HG02678 (cell line): ENCODE measurements around the gene ITSN2.
A peak's percentile ranks its signal among the peaks of the same experiment; 100 is the strongest.

ENCODE experiments used
- ATAC-seq: cut with Tn5 transposase; IDR thresholded peaks from one replicate; pipeline ENCODE4 v1.9.1; 2021; ENCODE audit warnings: mild to moderate bottlenecking, moderate library complexity; ENCODE audit not compliant: unreplicated experiment

Gene ITSN2

GRCh38 chr2:24337890-24338289 lies 22.4 kb downstream of the ITSN2 start:
- ATAC-seq, result no peak

- no peak for ATAC-seq
Measured at GRCh38 chr2:24336811-24337210, 23.5 kb downstream of the ITSN2 start.

GRCh38 chr2:24334245-24334633 lies 26.1 kb downstream of the ITSN2 start:
- ATAC-seq, result no peak

- ATAC-seq, result no peak
Measured at GRCh38 chr2:24332791-24333540, 27.4 kb downstream of the ITSN2 start.

- no peak for ATAC-seq
Measured at GRCh38 chr2:24330161-24330560, 30.2 kb downstream of the ITSN2 start.

- no peak for ATAC-seq
Measured at GRCh38 chr2:24329700-24330099, 30.6 kb downstream of the ITSN2 start.

GRCh38 chr2:24328010-24328409 lies 32.3 kb downstream of the ITSN2 start:
- ATAC-seq, result no peak

- ATAC-seq, result no peak
Measured at GRCh38 chr2:24317491-24317920, 42.8 kb downstream of the ITSN2 start.

GRCh38 chr2:24315669-24316068 lies 44.7 kb downstream of the ITSN2 start:
- ATAC-seq, result peak; percentile 67

GRCh38 chr2:24313744-24314632 lies 46.3 kb downstream of the ITSN2 start:
- no peak for ATAC-seq

GRCh38 chr2:24307961-24308360 lies 52.4 kb downstream of the ITSN2 start:
- ATAC-seq, result no peak

GRCh38 chr2:24304631-24305030 lies 55.7 kb downstream of the ITSN2 start:
- no peak for ATAC-seq

- ATAC-seq, result no peak
Measured at GRCh38 chr2:24304098-24304497, 56.2 kb downstream of the ITSN2 start.

- no peak for ATAC-seq
Measured at GRCh38 chr2:24301599-24301998, 58.7 kb downstream of the ITSN2 start.

- ATAC-seq, result no peak
Measured at GRCh38 chr2:24297663-24298062, 62.7 kb downstream of the ITSN2 start.

GRCh38 chr2:24287171-24287570 lies 73.2 kb downstream of the ITSN2 start:
- no peak for ATAC-seq

- ATAC-seq, result no peak
Measured at GRCh38 chr2:24285484-24286152, 74.7 kb downstream of the ITSN2 start.

- no peak for ATAC-seq
Measured at GRCh38 chr2:24280645-24281044, 79.7 kb downstream of the ITSN2 start.

- no peak for ATAC-seq
Measured at GRCh38 chr2:24280161-24280560, 80.2 kb downstream of the ITSN2 start.

GRCh38 chr2:24276349-24276899 lies 83.9 kb downstream of the ITSN2 start:
- ATAC-seq, result no peak

- no peak for ATAC-seq
Measured at GRCh38 chr2:24274809-24275208, 85.5 kb downstream of the ITSN2 start.
